Prostate gland (tissue), 2 donors: ENCODE measurements around the gene TRIM7.

Source experiments
- POLR2A ChIP-seq: fragments of 450-650 bp; IDR thresholded peaks from one replicate; pipeline ENCODE4 v1.6.1; 2016; ENCODE audit warnings: antibody characterized with exemption, mild to moderate bottlenecking
- POLR2AphosphoS5 ChIP-seq: sonication (generic); formaldehyde crosslinking; IDR thresholded peaks from one replicate; pipeline ENCODE4 v1.6.1; 2017; ENCODE audit warnings: antibody characterized with exemption
- TF ChIP-seq, protein P1 (sequence below), 4 experiments: fragments of 200-600 bp in 2 of 4; fragments of 450-650 bp in 2 of 4; sonication (generic) in 2 of 4; IDR thresholded peaks; 1 replicate in 3 of 4; 2 replicates in 1 of 4; pipeline ENCODE4 v1.5.1; 2016 to 2019; ENCODE audit warnings: antibody characterized with exemption in 4 of 4, mild to moderate bottlenecking in 2 of 4, moderate library complexity in 2 of 4

GRCh38 chr5:181168595-181169118 lies 36.3 kb downstream of the TRIM7 start:
- TF ChIP-seq, protein P1, sequence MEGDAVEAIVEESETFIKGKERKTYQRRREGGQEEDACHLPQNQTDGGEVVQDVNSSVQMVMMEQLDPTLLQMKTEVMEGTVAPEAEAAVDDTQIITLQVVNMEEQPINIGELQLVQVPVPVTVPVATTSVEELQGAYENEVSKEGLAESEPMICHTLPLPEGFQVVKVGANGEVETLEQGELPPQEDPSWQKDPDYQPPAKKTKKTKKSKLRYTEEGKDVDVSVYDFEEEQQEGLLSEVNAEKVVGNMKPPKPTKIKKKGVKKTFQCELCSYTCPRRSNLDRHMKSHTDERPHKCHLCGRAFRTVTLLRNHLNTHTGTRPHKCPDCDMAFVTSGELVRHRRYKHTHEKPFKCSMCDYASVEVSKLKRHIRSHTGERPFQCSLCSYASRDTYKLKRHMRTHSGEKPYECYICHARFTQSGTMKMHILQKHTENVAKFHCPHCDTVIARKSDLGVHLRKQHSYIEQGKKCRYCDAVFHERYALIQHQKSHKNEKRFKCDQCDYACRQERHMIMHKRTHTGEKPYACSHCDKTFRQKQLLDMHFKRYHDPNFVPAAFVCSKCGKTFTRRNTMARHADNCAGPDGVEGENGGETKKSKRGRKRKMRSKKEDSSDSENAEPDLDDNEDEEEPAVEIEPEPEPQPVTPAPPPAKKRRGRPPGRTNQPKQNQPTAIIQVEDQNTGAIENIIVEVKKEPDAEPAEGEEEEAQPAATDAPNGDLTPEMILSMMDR (IDR thresholded peaks at IDR 0.05) = no peak
- TF ChIP-seq POLR2A (no peak), POLR2AphosphoS5 (no peak)
